Skeletal muscle tissue (tissue), 4 donors: ENCODE measurements around the gene SCARB2. TPM values are rescaled to one million over a fixed set of nuclear protein-coding genes. Genes with fewer than 3 reads are reported as not detected.
A peak's percentile ranks its signal among the peaks of the same experiment; 100 is the strongest.

Experiments
- H3K27ac ChIP-seq: one replicate; pipeline ENCODE4 v1.7.0; 2013; ENCODE audit warnings: mild to moderate bottlenecking, low read depth, low read length, inconsistent platforms
- H3K27me3 ChIP-seq, 3 donors: one replicate each; pipeline ENCODE4 v1.7.0; 2013; ENCODE audit warnings: low read length in 3 of 3; ENCODE audit not compliant: control insufficient read depth in 3 of 3, insufficient read depth in 3 of 3
- H3K36me3 ChIP-seq, 3 donors: one replicate each; pipeline ENCODE4 v1.7.0; 2013; ENCODE audit warnings: low read length in 3 of 3; ENCODE audit not compliant: control insufficient read depth in 3 of 3, insufficient read depth in 3 of 3
- H3K4me1 ChIP-seq, 3 donors: one replicate each; pipeline ENCODE4 v1.7.0; 2013; ENCODE audit warnings: low read length in 3 of 3, mild to moderate bottlenecking in 3 of 3; ENCODE audit not compliant: control insufficient read depth in 3 of 3, insufficient read depth in 3 of 3
- H3K4me3 ChIP-seq, 3 donors: one replicate each; pipeline ENCODE4 v1.7.0; 2013; ENCODE audit warnings: low read length in 3 of 3
- H3K9ac ChIP-seq, 3 donors: one replicate each; pipeline ENCODE4 v1.7.0; 2013; ENCODE audit warnings: low read length in 3 of 3, mild to moderate bottlenecking in 3 of 3, moderate library complexity in 2 of 3, low read depth in 1 of 3
- H3K9me3 ChIP-seq, 3 donors: one replicate each; pipeline ENCODE4 v1.7.0; 2013; ENCODE audit warnings: low read length in 3 of 3; ENCODE audit not compliant: control insufficient read depth in 3 of 3
- total RNA-seq: library from RNA; depleted of rRNA; stranded (reverse); fragments of >200 nt; gene quantifications from one replicate; pipeline ENCODE4 v1.2.3, GENCODE V29; 2014
- donor health status: Osteomylitis.

Gene SCARB2, protein sequence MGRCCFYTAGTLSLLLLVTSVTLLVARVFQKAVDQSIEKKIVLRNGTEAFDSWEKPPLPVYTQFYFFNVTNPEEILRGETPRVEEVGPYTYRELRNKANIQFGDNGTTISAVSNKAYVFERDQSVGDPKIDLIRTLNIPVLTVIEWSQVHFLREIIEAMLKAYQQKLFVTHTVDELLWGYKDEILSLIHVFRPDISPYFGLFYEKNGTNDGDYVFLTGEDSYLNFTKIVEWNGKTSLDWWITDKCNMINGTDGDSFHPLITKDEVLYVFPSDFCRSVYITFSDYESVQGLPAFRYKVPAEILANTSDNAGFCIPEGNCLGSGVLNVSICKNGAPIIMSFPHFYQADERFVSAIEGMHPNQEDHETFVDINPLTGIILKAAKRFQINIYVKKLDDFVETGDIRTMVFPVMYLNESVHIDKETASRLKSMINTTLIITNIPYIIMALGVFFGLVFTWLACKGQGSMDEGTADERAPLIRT
- total RNA-seq: 125 TPM

DNA sequence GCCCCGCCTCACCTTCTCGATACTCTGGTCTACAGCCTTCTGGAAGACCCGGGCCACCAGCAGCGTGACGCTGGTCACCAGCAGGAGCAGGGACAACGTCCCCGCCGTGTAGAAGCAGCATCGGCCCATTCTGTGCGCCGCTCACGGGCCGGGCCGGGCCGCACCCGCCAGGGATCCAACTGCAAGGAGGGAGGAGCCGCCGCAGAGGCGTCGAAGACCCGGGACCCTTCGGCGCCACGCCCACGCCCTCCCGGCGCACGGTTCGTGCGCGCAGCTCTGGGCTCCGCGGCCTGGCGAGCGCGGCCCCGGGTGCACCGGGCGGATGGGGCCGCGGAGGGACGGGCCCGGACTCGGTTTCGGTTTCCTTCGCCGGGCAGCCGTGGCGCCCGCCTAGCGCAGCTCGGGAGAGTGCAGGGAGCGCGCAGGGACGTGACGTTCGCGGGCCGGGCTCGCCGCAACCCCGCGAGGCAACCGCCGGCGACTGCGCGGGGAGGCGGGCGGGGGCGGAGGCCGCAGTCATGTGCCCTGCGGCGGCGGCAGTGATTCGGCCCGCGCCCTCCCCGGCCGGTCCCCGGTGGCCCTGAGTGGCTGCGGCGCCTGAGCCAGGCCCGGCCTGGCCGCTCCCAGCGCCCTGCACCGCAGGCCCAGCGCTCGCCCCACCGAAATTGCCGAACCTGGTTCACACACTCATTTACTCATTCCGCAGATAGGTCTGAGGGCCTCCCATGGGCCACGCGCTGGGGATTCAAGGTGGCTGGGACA lies at the start of gene SCARB2:
SCARB2 (minus strand) TSS at position 410 of the 762 bp plus-strand sequence; CDS start at position 129, 281 bp downstream.
- Histone ChIP-seq H3K9me3 (no peaks in the 10 kb centered on the region), H3K36me3 (no peaks in the 10 kb centered on the region), H3K27ac (peak within 1 kb of the TSS; percentile 97), H3K27me3 (no peaks in the 10 kb centered on the region), H3K9ac (peak within 1 kb of the TSS; percentile 95 to 98 (median 97)), H3K4me1 (peaks cover 75 to 92% (median 83%) of the 10 kb centered on the region in 3 donors), H3K4me3 (peak within 1 kb of the TSS; percentile 94 to 99 (median 98))

GRCh38 chr4:76260571-76260970 lies 46.9 kb upstream of the SCARB2 start:
- Histone ChIP-seq H3K27me3 (no peaks in the 10 kb centered on the region), H3K36me3 (peaks cover 0 to 16% (median 3%) of the 10 kb centered on the region in 3 donors), H3K27ac (no peak overlapping the region), H3K4me3 (no peak overlapping the region), H3K9ac (no peak overlapping the region), H3K9me3 (no peaks in the 10 kb centered on the region), H3K4me1 (no peaks in the 10 kb centered on the region)

DNA sequence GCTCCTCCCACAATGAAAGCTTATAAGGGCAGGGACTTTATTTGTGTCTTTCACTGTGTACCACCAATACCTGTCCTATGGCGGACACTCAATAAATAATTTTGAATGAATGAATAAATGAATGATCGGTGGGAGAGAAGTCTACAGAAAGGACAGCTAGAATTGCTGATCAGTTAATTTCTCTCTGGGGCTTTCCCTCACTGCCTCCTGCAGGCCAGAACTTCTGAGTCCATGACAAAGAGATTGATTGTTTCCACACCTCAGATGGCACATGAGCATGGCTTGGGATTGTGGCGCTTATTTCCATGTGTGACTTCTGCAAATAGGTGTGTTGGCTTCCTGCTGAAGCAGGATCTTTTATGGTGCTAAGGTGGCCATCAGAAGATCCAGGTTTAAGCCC lies 44.2 kb upstream of the SCARB2 start:
- no peaks in the 10 kb centered on the region for H3K27me3 ChIP-seq
- no peak overlapping the region for H3K4me3 ChIP-seq
- no peaks in the 10 kb centered on the region for H3K4me1 ChIP-seq
- no peak overlapping the region for H3K9ac ChIP-seq
- H3K27ac ChIP-seq: no peak overlapping the region
- no peaks in the 10 kb centered on the region for H3K9me3 ChIP-seq
- H3K36me3 ChIP-seq: peaks cover 0 to 2% (median 0%) of the 10 kb centered on the region in 3 donors

- H3K36me3 ChIP-seq: peaks cover 0 to 2% (median 0%) of the 10 kb centered on the region in 3 donors
- peaks cover 0 to 5% (median 2%) of the 10 kb centered on the region in 3 donors for H3K4me1 ChIP-seq
- H3K27ac ChIP-seq: no peak overlapping the region
- H3K9me3 ChIP-seq: no peaks in the 10 kb centered on the region
- no peak overlapping the region for H3K4me3 ChIP-seq
- no peak overlapping the region for H3K9ac ChIP-seq
- no peaks in the 10 kb centered on the region for H3K27me3 ChIP-seq
These were observed 43.3 kb upstream of the SCARB2 start for GRCh38 chr4:76256968-76257367.

DNA sequence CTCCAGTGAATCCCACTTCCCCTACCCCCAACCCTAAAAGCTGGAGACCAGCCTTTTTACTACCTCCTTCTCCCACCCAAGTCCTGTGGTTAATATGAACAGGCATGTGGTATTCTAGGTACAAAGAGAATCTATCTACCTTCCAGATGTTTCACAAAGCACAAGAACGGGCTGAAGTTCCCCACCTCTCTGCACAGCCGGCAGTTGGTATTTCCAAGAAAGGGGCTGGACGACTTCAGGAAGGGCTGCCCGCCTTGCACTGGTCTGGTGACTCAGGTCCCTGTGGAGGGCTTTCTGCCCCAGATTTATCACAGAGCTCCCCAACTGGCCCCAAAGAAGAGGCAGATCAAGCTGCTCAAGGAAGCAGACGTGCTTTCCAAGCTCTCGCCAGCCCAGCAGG lies 42.4 kb upstream of the SCARB2 start:
- H3K27ac ChIP-seq: no peak overlapping the region
- peaks cover 0 to 2% (median 0%) of the 10 kb centered on the region in 3 donors for H3K36me3 ChIP-seq
- peaks cover 4 to 14% (median 4%) of the 10 kb centered on the region in 3 donors for H3K4me1 ChIP-seq
- no peak overlapping the region for H3K4me3 ChIP-seq
- no peaks in the 10 kb centered on the region for H3K27me3 ChIP-seq
- no peaks in the 10 kb centered on the region for H3K9me3 ChIP-seq
- H3K9ac ChIP-seq: no peak overlapping the region

- peaks cover 8 to 17% (median 9%) of the 10 kb centered on the region in 3 donors for H3K4me1 ChIP-seq
- H3K9ac ChIP-seq: no peak overlapping the region
- H3K4me3 ChIP-seq: no peak overlapping the region
- peaks cover 0 to 2% (median 0%) of the 10 kb centered on the region in 3 donors for H3K36me3 ChIP-seq
- H3K27me3 ChIP-seq: no peaks in the 10 kb centered on the region
- H3K9me3 ChIP-seq: no peaks in the 10 kb centered on the region
- no peak overlapping the region for H3K27ac ChIP-seq
These were observed 39.9 kb upstream of the SCARB2 start for GRCh38 chr4:76253511-76253910.

- peaks cover 8 to 17% (median 9%) of the 10 kb centered on the region in 3 donors for H3K4me1 ChIP-seq
- no peaks in the 10 kb centered on the region for H3K9me3 ChIP-seq
- peaks cover 0 to 2% (median 0%) of the 10 kb centered on the region in 3 donors for H3K36me3 ChIP-seq
- peak overlapping the region; percentile 78 for H3K27ac ChIP-seq
- H3K27me3 ChIP-seq: no peaks in the 10 kb centered on the region
- peak overlapping the region; percentile 88 to 93 (median 88) for H3K4me3 ChIP-seq
- peak overlapping the region; percentile 58 to 85 (median 78) for H3K9ac ChIP-seq
These were observed 38.6 kb upstream of the SCARB2 start for GRCh38 chr4:76252271-76252653.

- no peaks in the 10 kb centered on the region for H3K9me3 ChIP-seq
- H3K27ac ChIP-seq: peak within 1 kb of the TSS; percentile 78
- no peaks in the 10 kb centered on the region for H3K36me3 ChIP-seq
- H3K4me3 ChIP-seq: peak within 1 kb of the TSS; percentile 88 to 93 (median 88)
- H3K27me3 ChIP-seq: no peaks in the 10 kb centered on the region
- peaks cover 8 to 17% (median 9%) of the 10 kb centered on the region in 3 donors for H3K4me1 ChIP-seq
- peak within 1 kb of the TSS; percentile 59 to 85 (median 78) for H3K9ac ChIP-seq
These were observed 38.0 kb upstream of the SCARB2 start, which contains the start of gene FAM47E for GRCh38 chr4:76251441-76252270. Gene FAM47E, plus strand, starts transcription at chr4:76251721. Its CDS starts 26 bp downstream, at chr4:76251747.

DNA sequence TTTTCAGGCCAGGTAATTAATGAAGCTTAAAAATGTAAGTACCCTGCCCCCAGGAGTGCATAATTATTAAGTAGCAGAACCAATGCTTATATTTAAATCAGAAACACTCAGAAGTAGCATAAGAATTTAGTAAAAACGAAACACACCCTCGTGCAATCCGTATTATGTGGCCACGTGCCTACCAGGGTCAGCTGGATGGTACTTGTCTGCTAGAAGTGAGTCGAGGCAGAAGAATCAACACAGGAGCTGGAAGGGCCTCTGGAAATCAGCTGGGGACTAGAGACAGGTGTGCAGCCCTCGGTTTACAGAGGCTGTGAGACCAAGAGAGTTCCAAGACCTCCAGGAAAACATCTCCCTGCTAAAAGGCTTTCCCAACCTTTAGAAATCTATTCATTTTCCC lies 37.3 kb upstream of the SCARB2 start:
- peaks cover 8 to 20% (median 9%) of the 10 kb centered on the region in 3 donors for H3K4me1 ChIP-seq
- no peaks in the 10 kb centered on the region for H3K36me3 ChIP-seq
- H3K9ac ChIP-seq: peak overlapping the region; percentile 59 to 85 (median 78)
- H3K27ac ChIP-seq: peak overlapping the region; percentile 78
- no peaks in the 10 kb centered on the region for H3K27me3 ChIP-seq
- peak overlapping the region; percentile 88 to 93 (median 88) for H3K4me3 ChIP-seq
- H3K9me3 ChIP-seq: no peaks in the 10 kb centered on the region
